Gastroesophageal sphincter (tissue), 3 donors: ENCODE measurements around the gene PSMB5.

ENCODE experiments used
- EP300 ChIP-seq: sonication (generic); formaldehyde crosslinking; IDR thresholded peaks from one replicate; pipeline ENCODE4 v1.6.1; 2017; ENCODE audit warnings: antibody characterized with exemption, mild to moderate bottlenecking
- POLR2A ChIP-seq, 2 donors: fragments of 450-650 bp; IDR thresholded peaks; one replicate each; pipeline ENCODE4 v1.6.1; 2017; ENCODE audit warnings: antibody characterized with exemption in 2 of 2, mild to moderate bottlenecking in 2 of 2, moderate library complexity in 1 of 2
- POLR2AphosphoS5 ChIP-seq: sonication (generic); formaldehyde crosslinking; IDR thresholded peaks from one replicate; pipeline ENCODE4 v1.6.1; 2017; ENCODE audit warnings: antibody characterized with exemption
- TF ChIP-seq, protein P1 (sequence below), 4 experiments: fragments of 200-600 bp in 2 of 4; fragments of 450-650 bp in 2 of 4; sonication (generic) in 1 of 4; IDR thresholded peaks; one replicate each; pipeline ENCODE4 v1.5.1; 2017 to 2019; ENCODE audit warnings: antibody characterized with exemption in 4 of 4, mild to moderate bottlenecking in 2 of 4, moderate library complexity in 2 of 4

DNA sequence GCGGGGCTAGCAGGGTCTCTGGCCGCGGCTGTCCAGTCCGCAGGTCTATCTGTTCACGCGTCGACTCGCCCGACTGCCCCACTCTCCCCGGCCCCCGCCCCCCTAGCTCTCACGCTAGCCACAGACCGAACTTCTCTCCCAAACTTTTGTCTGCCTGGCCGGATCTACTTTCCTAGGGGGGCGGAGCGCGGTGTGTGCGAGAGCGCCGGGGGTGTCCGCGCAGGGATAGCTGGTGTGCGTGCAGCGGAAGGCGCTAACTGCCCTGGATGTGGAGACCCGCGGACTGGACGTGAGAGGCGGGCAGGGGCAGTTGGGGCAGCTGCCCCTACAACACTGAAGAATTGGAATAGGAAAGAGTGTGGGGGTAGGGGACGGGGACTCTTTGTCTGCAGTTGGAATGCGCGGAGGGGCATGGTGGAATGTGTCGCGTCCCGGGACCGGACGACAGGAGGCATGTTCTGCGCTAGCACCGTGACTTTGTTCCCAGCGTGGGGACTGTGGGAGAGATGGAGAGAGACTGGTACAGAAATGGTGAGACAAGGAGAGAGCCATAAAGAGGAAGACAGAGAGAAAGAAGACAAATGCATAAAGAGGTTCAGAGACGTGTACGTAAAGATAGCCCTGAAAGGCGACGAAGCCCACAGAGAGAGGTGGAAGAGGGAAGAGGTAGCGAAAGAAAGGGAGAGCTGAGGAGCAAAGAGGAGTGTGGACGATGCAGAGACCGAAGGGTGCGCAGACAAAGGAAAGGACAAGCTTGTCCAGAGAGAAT is 52.0 kb downstream of the PSMB5 start, which contains the start of gene AJUBA:
- TF ChIP-seq, protein P1, sequence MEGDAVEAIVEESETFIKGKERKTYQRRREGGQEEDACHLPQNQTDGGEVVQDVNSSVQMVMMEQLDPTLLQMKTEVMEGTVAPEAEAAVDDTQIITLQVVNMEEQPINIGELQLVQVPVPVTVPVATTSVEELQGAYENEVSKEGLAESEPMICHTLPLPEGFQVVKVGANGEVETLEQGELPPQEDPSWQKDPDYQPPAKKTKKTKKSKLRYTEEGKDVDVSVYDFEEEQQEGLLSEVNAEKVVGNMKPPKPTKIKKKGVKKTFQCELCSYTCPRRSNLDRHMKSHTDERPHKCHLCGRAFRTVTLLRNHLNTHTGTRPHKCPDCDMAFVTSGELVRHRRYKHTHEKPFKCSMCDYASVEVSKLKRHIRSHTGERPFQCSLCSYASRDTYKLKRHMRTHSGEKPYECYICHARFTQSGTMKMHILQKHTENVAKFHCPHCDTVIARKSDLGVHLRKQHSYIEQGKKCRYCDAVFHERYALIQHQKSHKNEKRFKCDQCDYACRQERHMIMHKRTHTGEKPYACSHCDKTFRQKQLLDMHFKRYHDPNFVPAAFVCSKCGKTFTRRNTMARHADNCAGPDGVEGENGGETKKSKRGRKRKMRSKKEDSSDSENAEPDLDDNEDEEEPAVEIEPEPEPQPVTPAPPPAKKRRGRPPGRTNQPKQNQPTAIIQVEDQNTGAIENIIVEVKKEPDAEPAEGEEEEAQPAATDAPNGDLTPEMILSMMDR (IDR thresholded peaks at IDR 0.05), result peak in 1 of 4 experiments; percentile 21
- TF ChIP-seq POLR2AphosphoS5 (no peak), POLR2A (IDR thresholded peaks at IDR 0.05) (no peak), EP300 (no peak)
